Osteocyte (in vitro differentiated cells): ENCODE data around the gene CYB5RL. TPM values are rescaled to one million over a fixed set of nuclear protein-coding genes. Genes with fewer than 3 reads are reported as not detected.
A peak's percentile ranks its signal among the peaks of the same experiment; 100 is the strongest.

Experiments used
- DNase-seq: peaks from one replicate; pipeline ENCODE4 v3.0.0; 2021; ENCODE audit warnings: mixed read lengths; ENCODE audit not compliant: unreplicated experiment; ENCODE audit errors: extremely low spot score
- H3K27ac Mint-ChIP-seq: one replicate; pipeline ENCODE4 v1.8.0; 2021; ENCODE audit warnings: mild to moderate bottlenecking, mixed read lengths; ENCODE audit not compliant: unreplicated experiment
- H3K27me3 Mint-ChIP-seq: one replicate; pipeline ENCODE4 v1.8.0; 2021; ENCODE audit warnings: mixed read lengths; ENCODE audit not compliant: unreplicated experiment
- H3K36me3 Mint-ChIP-seq: one replicate; pipeline ENCODE4 v1.8.0; 2021; ENCODE audit warnings: mixed read lengths; ENCODE audit not compliant: unreplicated experiment
- H3K4me1 Mint-ChIP-seq: one replicate; pipeline ENCODE4 v1.8.0; 2021; ENCODE audit warnings: mixed read lengths; ENCODE audit not compliant: unreplicated experiment
- H3K4me3 Mint-ChIP-seq: one replicate; pipeline ENCODE4 v1.8.0; 2021; ENCODE audit warnings: mild to moderate bottlenecking, moderate library complexity, mixed read lengths; ENCODE audit not compliant: unreplicated experiment
- H3K9me3 Mint-ChIP-seq: one replicate; pipeline ENCODE4 v1.8.0; 2021; ENCODE audit warnings: mixed read lengths; ENCODE audit not compliant: unreplicated experiment
- CTCF ChIP-seq: fragments of 200-600 bp; sonication (generic); IDR thresholded peaks from 2 replicates; pipeline ENCODE4 v1.5.0; 2021; ENCODE audit warnings: antibody characterized with exemption, mild to moderate bottlenecking, moderate library complexity
- total RNA-seq: library from RNA; stranded (reverse); gene quantifications from 2 replicates; pipeline ENCODE4 v1.2.1, GENCODE V29; 2021

Gene CYB5RL
- total RNA-seq, 1 donor from 2014 or later, result 10.7 TPM

GRCh38 chr1:54153535-54154439 is 46.0 kb downstream of the CYB5RL start:
- Mint-ChIP-seq H3K27ac (peak overlapping the region; percentile 38), H3K4me1 (peaks cover 12% of the 10 kb centered on the region), H3K36me3 (no peaks in the 10 kb centered on the region), H3K27me3 (no peaks in the 10 kb centered on the region), H3K9me3 (no peaks in the 10 kb centered on the region), H3K4me3 (no peak overlapping the region)
- no peak for TF ChIP-seq CTCF
- DNase-seq, result no peak

GRCh38 chr1:54152696-54153095 is 47.1 kb downstream of the CYB5RL start, which contains the start of gene CDCP2:
TSS of gene CDCP2 (minus strand) at chr1:54153000. CDS start at chr1:54152922, 78 bp downstream.
- TF ChIP-seq CTCF, result no peak
- Mint-ChIP-seq H3K27me3 (no peaks in the 10 kb centered on the region), H3K9me3 (no peaks in the 10 kb centered on the region), H3K4me1 (peaks cover 12% of the 10 kb centered on the region), H3K27ac (peak within 1 kb of the TSS; percentile 38), H3K4me3 (no peak within 1 kb of the TSS), H3K36me3 (no peaks in the 10 kb centered on the region)
- DNase-seq, result no peak

GRCh38 chr1:54151013-54151412 is 48.8 kb downstream of the CYB5RL start:
- Mint-ChIP-seq H3K4me1 (peaks cover 12% of the 10 kb centered on the region), H3K27me3 (no peaks in the 10 kb centered on the region), H3K9me3 (no peaks in the 10 kb centered on the region), H3K27ac (no peak overlapping the region), H3K4me3 (no peak overlapping the region), H3K36me3 (no peaks in the 10 kb centered on the region)
- DNase-seq, result no peak
- TF ChIP-seq CTCF, result no peak

Other genes starting within 250 kb of the CYB5RL start
- not detected in 2 replicates for gene LDLRAD1, start 181.8 kb downstream of the CYB5RL start, total RNA-seq
- 399 and 409 TPM in 2 replicates for gene TMEM59, start 146.8 kb downstream of the CYB5RL start, total RNA-seq
- 3.1 and 3.9 TPM in 2 replicates for gene TCEANC2, start 146.4 kb downstream of the CYB5RL start, total RNA-seq
- not detected in 2 replicates for gene CDCP2, start 47.0 kb downstream of the CYB5RL start, total RNA-seq
- 73.7 and 78.2 TPM in 2 replicates for gene MRPL37, start 137 bp upstream of the CYB5RL start, total RNA-seq
- 56.4 and 68.1 TPM in 2 replicates for gene SSBP3, start 206.4 kb upstream of the CYB5RL start, total RNA-seq